ENCODE results near the gene POLR2E. TPM values are rescaled to one million over a fixed set of nuclear protein-coding genes. Genes with fewer than 3 reads are reported as not detected.
A peak's percentile ranks its signal among the peaks of the same experiment; 100 is the strongest.

Gene POLR2E
- total and polyA plus RNA-seq, 2 of the 8 experiments (the other 6 are each of a cell fraction or from before 2014, with no cell fraction given): 281 to 381 TPM

GRCh38 chr19:1133471-1133929, 38.3 kb upstream of the POLR2E start (continued):
- TF ChIP-seq SP1 (IDR thresholded peaks at IDR 0.05; ENCODE audit: low read depth, low read length) (peak; percentile 97), RAD21 (IDR thresholded peaks at IDR 0.05 in 1 of 2, conservative IDR thresholded peaks at IDR 0.05 in 1 of 2; ENCODE audit: low read depth in 2 of 2, low read length in 2 of 2) (no peak), E2F6 (IDR thresholded peaks at IDR 0.05) (peak; percentile 62), CHD2 (IDR thresholded peaks at IDR 0.05; ENCODE audit: low read length) (peak; percentile 89), CREB1 (IDR thresholded peaks at IDR 0.05) (no peak), KDM5A (IDR thresholded peaks at IDR 0.05; ENCODE audit: low read length) (no peak), SP4 (IDR thresholded peaks at IDR 0.05; ENCODE audit: low read length) (no peak)
